ENCODE data around the gene MAP2K4.

DNA sequence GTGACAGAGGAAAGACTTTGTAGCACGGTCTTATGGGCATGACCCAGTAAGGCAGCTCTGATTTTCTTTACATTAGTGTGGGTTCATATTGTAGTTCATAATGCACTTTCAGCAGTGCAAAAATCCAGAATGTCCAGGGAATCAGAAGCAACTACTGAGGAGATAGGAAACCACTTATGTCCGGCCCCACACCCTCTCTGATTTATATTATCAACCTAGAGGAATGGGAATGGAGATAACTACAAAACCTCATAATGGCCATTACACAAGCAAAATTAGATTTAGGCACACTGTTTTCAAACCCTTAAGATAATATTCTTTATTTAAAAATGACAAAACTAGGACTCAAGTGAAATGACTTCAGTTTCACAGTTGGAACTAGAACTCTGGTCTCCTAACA is 7.9 kb downstream of the MAP2K4 start:
- TF ChIP-seq SALL2 (tag by site-specific recombination; IDR thresholded peaks at IDR 0.05; ENCODE audit: borderline replicate concordance) = no peak
- no peak for TF ChIP-seq ZNF423 (tag by site-specific recombination; IDR thresholded peaks at IDR 0.05)
- TF ChIP-seq, protein P1, sequence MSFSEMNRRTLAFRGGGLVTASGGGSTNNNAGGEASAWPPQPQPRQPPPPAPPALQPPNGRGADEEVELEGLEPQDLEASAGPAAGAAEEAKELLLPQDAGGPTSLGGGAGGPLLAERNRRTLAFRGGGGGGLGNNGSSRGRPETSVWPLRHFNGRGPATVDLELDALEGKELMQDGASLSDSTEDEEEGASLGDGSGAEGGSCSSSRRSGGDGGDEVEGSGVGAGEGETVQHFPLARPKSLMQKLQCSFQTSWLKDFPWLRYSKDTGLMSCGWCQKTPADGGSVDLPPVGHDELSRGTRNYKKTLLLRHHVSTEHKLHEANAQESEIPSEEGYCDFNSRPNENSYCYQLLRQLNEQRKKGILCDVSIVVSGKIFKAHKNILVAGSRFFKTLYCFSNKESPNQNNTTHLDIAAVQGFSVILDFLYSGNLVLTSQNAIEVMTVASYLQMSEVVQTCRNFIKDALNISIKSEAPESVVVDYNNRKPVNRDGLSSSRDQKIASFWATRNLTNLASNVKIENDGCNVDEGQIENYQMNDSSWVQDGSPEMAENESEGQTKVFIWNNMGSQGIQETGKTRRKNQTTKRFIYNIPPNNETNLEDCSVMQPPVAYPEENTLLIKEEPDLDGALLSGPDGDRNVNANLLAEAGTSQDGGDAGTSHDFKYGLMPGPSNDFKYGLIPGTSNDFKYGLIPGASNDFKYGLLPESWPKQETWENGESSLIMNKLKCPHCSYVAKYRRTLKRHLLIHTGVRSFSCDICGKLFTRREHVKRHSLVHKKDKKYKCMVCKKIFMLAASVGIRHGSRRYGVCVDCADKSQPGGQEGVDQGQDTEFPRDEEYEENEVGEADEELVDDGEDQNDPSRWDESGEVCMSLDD (tag by site-specific recombination; IDR thresholded peaks at IDR 0.05) = no peak
- TF ChIP-seq ZNF510 (tag by site-specific recombination; IDR thresholded peaks at IDR 0.05; ENCODE audit: insufficient replicate concordance) = no peak
